Activated naive CD8-positive, alpha-beta T cell (primary cell): ENCODE results near the gene UBXN1.
"Not testable (repeated sequence)": the region's sequence is repeated elsewhere in the genome, so short reads cannot be mapped to it uniquely, and the experiment has no call there.

Source experiments
- H3K27ac Mint-ChIP-seq: one replicate; pipeline ENCODE4 v1.8.0; 2021; ENCODE audit warnings: mixed read lengths
- H3K27me3 Mint-ChIP-seq: one replicate; pipeline ENCODE4 v1.8.0; 2021; ENCODE audit warnings: mixed read lengths
- H3K36me3 Mint-ChIP-seq: one replicate; pipeline ENCODE4 v1.8.0; 2021; ENCODE audit warnings: mixed read lengths
- H3K4me1 Mint-ChIP-seq: one replicate; pipeline ENCODE4 v1.8.0; 2021; ENCODE audit warnings: low read depth, mixed read lengths
- H3K4me3 Mint-ChIP-seq: one replicate; pipeline ENCODE4 v1.8.0; 2021; ENCODE audit warnings: mild to moderate bottlenecking, mixed read lengths
- H3K9me3 Mint-ChIP-seq: one replicate; pipeline ENCODE4 v1.8.0; 2021; ENCODE audit warnings: low read depth, mixed read lengths

UBXN1 gene

DNA sequence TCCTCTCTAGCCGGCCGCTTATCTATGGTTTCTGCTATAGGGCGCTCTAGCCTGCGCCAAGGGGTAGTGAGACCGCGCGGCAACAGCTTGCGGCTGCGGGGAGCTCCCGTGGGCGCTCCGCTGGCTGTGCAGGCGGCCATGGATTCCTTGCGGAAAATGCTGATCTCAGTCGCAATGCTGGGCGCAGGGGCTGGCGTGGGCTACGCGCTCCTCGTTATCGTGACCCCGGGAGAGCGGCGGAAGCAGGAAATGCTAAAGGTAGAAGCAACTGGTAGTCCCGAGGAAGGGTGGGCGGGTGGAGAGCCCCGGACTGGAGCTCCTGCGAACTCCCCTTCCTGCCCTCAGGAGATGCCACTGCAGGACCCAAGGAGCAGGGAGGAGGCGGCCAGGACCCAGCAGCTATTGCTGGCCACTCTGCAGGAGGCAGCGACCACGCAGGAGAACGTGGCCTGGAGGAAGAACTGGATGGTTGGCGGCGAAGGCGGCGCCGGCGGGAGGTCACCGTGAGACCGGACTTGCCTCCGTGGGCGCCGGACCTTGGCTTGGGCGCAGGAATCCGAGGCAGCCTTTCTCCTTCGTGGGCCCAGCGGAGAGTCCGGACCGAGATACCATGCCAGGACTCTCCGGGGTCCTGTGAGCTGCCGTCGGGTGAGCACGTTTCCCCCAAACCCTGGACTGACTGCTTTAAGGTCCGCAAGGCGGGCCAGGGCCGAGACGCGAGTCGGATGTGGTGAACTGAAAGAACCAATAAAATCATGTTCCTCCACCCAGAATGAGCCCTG, 7.1 kb downstream of the UBXN1 start, which contains the start of the genes LBHD1 and UQCC3:
Gene LBHD1, minus strand, starts transcription at position 660 of the 782 bp plus-strand sequence. CDS start 2,236 bp downstream, outside the sequence.
Gene UQCC3, plus strand, starts transcription at position 66 of the 782 bp plus-strand sequence. Its CDS starts 73 bp downstream, at position 139.
- Mint-ChIP-seq H3K27me3 (no peaks in the 10 kb centered on the region), H3K9me3 (no peaks in the 10 kb centered on the region), H3K4me1 (peaks cover 55% of the 10 kb centered on the region), H3K36me3 (peaks cover 5% of the 10 kb centered on the region), H3K27ac (peak within 1 kb of the TSS; percentile 98), H3K4me3 (peak within 1 kb of the TSS; percentile 100)

DNA sequence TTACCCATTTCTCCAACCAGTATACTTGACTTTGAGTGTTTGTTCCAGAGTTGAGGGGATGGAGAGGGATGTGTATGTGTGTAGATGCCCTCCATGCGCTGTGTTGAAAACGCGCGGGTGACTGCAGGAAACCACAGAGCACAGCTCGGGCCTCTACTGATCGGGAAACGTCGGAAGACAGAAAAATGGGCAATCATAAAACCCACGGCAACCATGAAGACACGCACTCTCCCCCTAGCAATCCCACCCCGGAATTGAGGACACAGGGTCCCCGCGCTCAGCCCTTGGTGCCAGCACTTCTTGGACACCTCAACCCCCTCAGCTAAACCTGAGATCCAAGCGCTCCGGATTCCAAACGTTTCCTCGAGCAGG, 7.7 kb downstream of the UBXN1 start:
- peaks cover 55% of the 10 kb centered on the region for H3K4me1 Mint-ChIP-seq
- peaks cover 5% of the 10 kb centered on the region for H3K36me3 Mint-ChIP-seq
- peak overlapping the region; percentile 98 for H3K27ac Mint-ChIP-seq
- peak overlapping the region; percentile 100 for H3K4me3 Mint-ChIP-seq
- H3K9me3 Mint-ChIP-seq = no peaks in the 10 kb centered on the region
- no peaks in the 10 kb centered on the region for H3K27me3 Mint-ChIP-seq

DNA sequence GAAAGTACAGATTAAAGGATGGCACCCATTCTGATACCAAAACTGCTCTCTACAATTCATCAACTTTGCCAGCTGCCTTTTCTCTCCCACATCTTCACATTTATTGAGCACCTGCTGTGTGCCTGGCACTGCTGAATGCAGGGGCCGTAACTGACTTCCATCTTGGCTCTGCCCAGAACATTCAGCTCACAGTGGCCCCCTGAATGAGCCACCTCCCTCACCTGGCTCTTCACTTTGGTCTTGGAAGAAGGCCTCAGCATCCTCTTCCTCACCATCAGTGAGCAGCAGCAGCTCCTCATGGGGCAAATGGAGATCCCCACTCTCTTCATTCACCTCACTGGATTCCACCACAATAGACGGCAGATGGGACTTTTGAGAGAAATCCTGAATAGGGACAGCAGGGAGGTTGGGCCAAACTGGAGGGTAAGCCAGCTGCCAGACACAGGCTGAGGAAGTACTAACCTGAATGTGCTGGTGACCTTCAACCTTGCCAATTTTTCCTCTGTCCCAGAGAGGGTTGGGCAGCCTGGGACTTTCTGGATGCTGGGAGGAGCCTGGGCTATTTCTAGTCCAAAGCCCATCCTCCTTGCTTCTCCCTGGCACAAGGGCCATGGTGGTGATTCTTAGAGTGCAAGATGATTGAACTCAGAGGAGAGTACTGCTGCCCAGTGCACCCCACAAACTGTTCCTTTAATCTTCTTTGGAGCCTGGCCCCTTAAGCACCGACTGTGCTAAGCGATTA, 9.3 kb downstream of the UBXN1 start:
- peaks cover 5% of the 10 kb centered on the region for H3K36me3 Mint-ChIP-seq
- peak overlapping the region; percentile 100 for H3K4me3 Mint-ChIP-seq

DNA sequence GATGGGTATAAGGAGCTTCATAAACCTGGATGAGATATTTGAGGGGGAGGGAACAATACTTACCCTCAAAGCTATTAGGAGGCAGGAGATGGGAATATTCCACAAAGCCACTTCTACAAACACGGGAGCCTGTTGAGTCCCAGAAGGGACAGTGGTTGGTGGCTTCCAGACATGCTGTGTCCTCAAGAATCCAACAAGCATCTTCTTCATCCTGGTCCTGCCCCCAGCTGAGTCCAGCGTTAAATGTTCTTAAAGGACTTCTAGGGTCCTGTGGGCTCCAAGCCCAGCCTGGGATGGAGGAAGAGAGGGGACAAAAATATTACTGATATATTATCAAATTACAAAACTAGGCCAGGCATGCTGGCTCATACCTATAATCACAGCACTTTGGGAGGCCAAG, 11.4 kb downstream of the UBXN1 start:
- peak overlapping the region; percentile 96 for H3K4me3 Mint-ChIP-seq
- H3K36me3 Mint-ChIP-seq = peaks cover 7% of the 10 kb centered on the region
- H3K9me3 Mint-ChIP-seq = no peaks in the 10 kb centered on the region
- H3K27ac Mint-ChIP-seq = peak overlapping the region; percentile 66
- peaks cover 49% of the 10 kb centered on the region for H3K4me1 Mint-ChIP-seq
- no peaks in the 10 kb centered on the region for H3K27me3 Mint-ChIP-seq

More for the DNA sequence above, 9.3 kb downstream of the UBXN1 start:
- Mint-ChIP-seq H3K27me3 (no peaks in the 10 kb centered on the region), H3K27ac (peak overlapping the region; percentile 86), H3K9me3 (no peaks in the 10 kb centered on the region), H3K4me1 (peaks cover 49% of the 10 kb centered on the region)

DNA sequence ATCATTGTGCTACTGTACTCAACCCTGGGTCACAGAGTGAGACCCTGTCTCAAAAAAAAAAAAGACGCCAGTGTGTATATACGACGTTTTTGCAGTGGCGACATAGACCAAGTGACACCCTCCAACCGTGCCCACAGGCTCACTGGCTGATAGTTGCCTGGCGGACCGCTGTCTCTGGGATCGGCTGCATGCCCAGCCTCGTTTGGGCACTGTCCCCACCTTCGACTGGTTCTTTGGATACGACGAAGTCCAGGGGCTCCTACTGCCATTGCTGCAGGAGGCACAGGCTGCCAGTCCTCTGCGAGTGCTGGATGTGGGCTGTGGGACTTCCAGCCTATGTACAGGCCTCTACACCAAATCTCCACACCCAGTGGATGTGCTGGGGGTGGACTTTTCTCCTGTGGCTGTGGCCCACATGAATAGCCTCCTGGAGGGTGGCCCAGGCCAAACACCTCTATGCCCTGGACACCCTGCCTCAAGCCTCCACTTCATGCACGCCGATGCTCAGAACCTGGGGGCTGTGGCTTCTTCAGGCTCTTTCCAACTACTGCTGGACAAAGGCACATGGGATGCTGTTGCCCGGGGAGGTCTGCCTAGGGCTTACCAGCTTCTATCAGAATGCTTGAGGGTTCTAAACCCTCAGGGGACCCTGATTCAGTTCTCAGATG, 12.5 kb downstream of the UBXN1 start:
- peaks cover 7% of the 10 kb centered on the region for H3K36me3 Mint-ChIP-seq
- peak overlapping the region; percentile 97 for H3K27ac Mint-ChIP-seq
- no peaks in the 10 kb centered on the region for H3K9me3 Mint-ChIP-seq
- H3K4me1 Mint-ChIP-seq = peaks cover 44% of the 10 kb centered on the region
- no peaks in the 10 kb centered on the region for H3K27me3 Mint-ChIP-seq
- peak overlapping the region; percentile 96 for H3K4me3 Mint-ChIP-seq

DNA sequence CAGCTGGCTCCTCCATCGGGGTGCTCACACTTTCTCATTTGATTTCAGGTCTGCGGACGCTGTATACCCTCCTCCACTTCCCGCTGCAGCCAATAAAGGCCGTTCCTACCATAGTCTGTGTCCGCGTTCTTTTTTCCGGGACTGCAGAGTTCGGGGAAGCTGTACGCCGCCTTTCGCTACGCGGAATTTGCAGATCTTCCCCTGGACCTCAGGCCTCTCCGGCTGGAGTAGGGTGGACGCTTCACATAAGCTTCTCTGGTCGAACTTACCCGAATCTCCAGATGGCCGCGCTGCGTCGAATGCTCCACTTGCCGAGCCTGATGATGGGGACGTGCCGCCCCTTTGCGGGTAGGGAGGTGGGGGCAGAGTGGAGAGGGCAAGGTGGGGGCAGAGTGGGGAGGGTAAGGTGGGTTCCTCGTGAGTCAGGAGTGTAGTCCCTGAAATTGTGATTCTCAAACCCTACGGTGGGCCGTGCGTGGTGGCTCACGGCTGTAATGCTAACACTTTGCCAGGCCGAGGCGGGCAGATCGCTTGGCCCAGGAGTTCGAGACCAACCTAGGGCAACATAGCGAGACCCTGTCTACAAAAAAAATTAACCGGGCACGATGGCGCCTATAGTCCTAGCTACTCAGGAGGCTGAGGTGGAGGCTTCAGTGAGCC, 13.1 kb downstream of the UBXN1 start:
- H3K27me3 Mint-ChIP-seq = no peaks in the 10 kb centered on the region
- H3K9me3 Mint-ChIP-seq = no peaks in the 10 kb centered on the region
- H3K27ac Mint-ChIP-seq = peak overlapping the region; percentile 97
- H3K36me3 Mint-ChIP-seq = peaks cover 7% of the 10 kb centered on the region
- H3K4me3 Mint-ChIP-seq = peak overlapping the region; percentile 96
- H3K4me1 Mint-ChIP-seq = peaks cover 39% of the 10 kb centered on the region

DNA sequence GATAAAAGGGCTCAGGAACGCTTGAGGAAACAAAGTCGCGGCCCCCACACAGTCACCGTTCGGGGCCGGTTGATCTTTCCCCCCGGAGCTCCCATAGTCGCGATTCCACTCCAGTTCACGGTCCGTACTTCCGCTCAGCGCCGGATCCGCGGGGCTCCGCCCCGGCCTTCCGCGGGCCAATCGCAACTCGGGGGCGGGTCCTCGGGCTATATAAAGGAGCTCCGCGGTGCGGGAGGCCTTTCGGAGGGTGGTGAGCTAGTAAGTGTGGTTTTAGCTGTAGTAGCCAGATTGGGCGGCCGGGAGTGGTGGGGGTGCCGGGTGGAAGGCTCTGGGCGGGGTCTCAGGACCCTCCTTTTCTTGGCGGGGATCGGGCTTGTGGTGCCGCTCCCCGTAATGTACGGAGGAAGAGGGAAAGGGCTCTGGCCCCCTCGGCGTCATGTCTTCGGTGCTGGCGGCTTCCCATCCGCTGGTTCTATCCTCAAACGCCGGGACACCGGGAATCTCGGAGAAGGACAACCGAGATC, 13.7 kb downstream of the UBXN1 start, which contains the start of the genes C11orf98 and CSKMT:
Gene C11orf98, minus strand, starts transcription at position 136 of the 524 bp plus-strand sequence. Its CDS starts 41 bp downstream, at position 95.
Gene CSKMT, plus strand, starts transcription at position 238 of the 524 bp plus-strand sequence. CDS start 568 bp downstream, outside the sequence.
- Mint-ChIP-seq H3K4me3 (peak within 1 kb of the TSS; percentile 96), H3K4me1 (peaks cover 36% of the 10 kb centered on the region), H3K9me3 (no peaks in the 10 kb centered on the region), H3K27me3 (no peaks in the 10 kb centered on the region), H3K27ac (peak within 1 kb of the TSS; percentile 97), H3K36me3 (peaks cover 7% of the 10 kb centered on the region)

DNA sequence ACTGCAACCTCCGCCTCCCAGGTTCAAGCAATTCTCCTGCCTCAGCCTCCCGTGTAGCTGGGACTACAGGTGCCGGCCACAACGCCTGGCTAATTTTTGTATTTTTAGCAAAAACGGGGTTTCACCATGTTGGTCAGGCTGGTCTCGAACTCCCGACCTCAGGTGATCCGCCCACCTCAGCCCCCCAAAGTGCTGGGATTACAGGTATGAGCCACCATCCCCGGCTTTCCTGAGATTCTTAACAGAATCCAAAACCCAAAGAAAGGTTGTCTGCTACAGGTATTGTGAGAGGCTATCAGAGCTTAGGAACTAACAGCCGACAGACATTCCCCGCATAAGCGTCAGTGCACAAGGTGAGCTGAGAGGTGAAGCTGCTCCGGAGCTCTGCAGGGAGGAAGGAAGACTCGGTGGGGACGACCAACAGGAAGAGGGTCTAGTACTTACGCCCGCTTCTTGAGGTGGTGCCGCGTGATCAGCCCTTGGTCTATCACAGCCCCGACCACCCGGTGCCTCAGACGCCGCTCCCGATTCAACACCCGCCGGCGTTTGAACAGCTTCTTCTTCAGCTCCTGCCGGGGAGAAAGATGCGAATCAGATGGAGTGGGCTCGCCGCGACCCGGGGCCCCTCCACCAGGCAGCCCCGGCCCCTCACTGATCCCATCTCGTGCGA, 14.3 kb downstream of the UBXN1 start:
- no peaks in the 10 kb centered on the region for H3K27me3 Mint-ChIP-seq
- H3K4me1 Mint-ChIP-seq = peaks cover 31% of the 10 kb centered on the region
- H3K4me3 Mint-ChIP-seq = peak overlapping the region; percentile 96
- peak overlapping the region; percentile 97 for H3K27ac Mint-ChIP-seq
- no peaks in the 10 kb centered on the region for H3K9me3 Mint-ChIP-seq
- peaks cover 7% of the 10 kb centered on the region for H3K36me3 Mint-ChIP-seq

DNA sequence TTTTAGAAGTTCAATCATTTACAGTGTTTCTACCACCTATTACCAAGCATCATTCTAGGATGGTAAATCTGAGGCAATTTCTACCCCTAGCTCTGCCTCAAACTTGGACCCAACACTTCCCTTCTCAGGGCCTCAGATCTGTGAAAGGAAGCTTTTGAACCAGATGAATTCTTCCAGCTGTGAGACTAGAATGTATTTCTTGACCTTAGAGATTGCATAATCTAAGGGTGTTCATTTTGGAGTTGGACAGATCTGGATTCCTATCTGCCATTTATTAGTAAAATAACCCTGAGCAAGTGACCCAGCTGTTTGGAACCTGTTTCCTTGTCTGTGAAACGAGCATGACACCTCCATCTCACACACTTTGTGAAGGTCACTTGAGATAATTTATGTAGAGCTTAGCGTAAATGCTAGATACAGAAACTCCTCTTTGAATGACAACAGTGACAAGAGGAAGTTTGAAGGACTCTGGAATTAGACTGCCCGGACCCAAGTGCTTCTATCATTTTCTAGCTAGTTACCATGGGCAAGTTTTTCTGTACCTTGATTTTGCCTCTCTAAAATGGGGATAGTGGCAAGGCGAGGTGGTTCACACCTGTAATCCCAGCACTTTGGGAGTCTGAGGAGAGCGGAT, 22.0 kb downstream of the UBXN1 start:
- Mint-ChIP-seq H3K27me3 (no peaks in the 10 kb centered on the region), H3K4me1 (peaks cover 10% of the 10 kb centered on the region), H3K27ac (no peak overlapping the region), H3K36me3 (no peaks in the 10 kb centered on the region), H3K9me3 (no peaks in the 10 kb centered on the region), H3K4me3 (no peak overlapping the region)

DNA sequence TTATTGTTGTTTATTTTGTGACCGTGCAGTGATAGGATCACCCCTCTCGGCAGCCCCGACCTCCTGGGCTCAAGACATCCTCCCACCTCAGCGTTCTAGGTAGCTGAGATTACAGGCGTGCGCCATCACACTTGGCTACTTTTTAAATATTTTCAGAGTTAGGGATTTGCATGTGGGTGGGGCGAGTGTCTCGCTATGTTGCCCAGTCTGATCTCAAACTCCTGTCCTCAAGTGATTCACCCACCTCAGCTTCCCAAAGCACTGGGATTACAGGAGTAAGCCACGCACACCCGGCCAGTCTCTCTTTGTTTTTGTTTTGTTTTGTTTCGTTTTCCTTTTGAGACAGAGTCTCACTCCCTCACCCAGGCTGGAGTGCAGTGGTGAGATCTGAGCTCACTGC, 24.6 kb downstream of the UBXN1 start:
- no peaks in the 10 kb centered on the region for H3K9me3 Mint-ChIP-seq
- no peaks in the 10 kb centered on the region for H3K27me3 Mint-ChIP-seq
- no peaks in the 10 kb centered on the region for H3K36me3 Mint-ChIP-seq
- peak overlapping the region; percentile 53 for H3K4me3 Mint-ChIP-seq
- H3K27ac Mint-ChIP-seq = peak overlapping the region; percentile 77
- peaks cover 19% of the 10 kb centered on the region for H3K4me1 Mint-ChIP-seq

DNA sequence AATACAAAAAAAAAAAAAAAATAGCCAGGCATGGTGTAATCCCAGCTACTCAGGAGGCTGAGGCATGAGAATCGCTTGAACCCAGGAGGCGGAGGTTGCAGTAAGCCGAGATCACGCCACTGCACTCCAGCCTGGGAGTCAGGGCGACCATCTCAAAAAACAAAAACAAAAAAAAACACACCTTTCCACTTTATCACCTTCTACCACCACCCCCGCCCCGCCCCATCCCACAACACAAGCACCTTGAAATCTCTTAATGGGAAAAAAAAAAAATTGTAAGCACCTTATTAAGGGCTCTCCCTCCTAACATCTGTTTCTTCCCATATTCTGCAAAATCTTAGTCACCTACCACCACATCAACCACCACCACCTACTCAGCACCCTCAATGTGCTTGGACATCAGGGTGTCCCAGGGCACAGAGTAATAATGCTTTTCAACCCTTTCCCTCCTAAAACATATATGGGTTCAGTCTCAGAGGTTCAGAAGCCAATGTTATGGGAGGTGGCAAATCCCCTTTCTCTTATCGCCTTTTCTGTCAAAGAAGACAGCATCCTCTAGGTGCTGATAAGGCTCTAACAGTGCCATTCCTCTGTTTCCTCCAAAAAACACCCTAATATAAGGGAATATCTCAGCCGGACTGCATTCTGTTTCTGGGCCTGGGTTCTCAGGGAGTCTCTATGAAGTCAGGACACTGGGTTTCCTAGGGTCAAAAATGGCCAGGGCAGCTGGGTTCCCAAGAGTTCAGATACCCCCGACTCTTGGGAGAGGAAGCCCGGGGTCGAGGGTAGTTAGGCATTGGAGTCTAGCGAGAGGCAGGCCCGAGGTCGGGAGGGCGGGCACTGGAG, 26.5 kb downstream of the UBXN1 start:
- peaks cover 21% of the 10 kb centered on the region for H3K4me1 Mint-ChIP-seq
- no peaks in the 10 kb centered on the region for H3K36me3 Mint-ChIP-seq
- peak overlapping the region; percentile 99 for H3K4me3 Mint-ChIP-seq
- peak overlapping the region; percentile 91 for H3K27ac Mint-ChIP-seq
- no peaks in the 10 kb centered on the region for H3K9me3 Mint-ChIP-seq
- no peaks in the 10 kb centered on the region for H3K27me3 Mint-ChIP-seq

DNA sequence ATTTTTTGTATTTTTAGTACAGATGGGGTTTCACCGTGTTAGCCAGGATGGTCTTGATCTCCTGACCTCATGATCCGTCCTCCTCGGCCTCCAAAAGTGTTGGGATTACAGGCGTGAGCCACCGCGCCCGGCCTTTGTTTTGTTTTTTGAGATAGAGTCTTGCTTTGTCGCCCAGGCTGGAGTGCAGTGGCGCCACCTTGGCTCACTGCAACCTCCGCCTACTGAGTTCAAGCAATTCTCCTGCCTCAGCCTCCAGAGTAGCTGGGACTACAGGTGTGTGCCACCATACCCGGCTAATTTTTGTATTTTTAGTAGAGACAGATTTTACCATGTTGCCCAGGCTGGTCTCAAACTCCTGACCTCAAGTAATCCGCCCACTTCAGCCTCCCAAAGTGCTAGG, 28.6 kb downstream of the UBXN1 start:
- H3K4me1 Mint-ChIP-seq = peaks cover 29% of the 10 kb centered on the region
- H3K4me3 Mint-ChIP-seq, H3K36me3 Mint-ChIP-seq, H3K27ac Mint-ChIP-seq, H3K27me3 Mint-ChIP-seq, H3K9me3 Mint-ChIP-seq: not testable (repeated sequence)

DNA sequence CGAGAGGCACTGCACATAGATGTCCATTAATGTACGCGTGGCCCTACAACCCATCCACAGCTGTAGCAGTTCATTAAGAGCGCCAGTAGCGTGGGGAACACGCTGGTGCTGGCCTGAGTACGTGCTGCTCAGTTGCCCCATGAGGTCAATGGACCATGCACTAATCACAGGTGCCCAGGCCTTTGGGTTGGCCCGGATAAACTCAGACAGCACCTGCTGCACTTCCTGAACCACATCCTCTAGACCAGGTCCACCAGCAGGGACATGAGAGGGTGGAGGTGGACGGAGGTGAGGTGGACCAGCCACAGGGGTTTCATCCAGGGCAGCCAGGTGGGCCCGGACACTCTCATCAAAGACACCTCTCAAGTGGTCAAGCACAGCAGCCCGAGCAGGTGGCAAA, 29.4 kb downstream of the UBXN1 start:
- no peaks in the 10 kb centered on the region for H3K36me3 Mint-ChIP-seq
- no peaks in the 10 kb centered on the region for H3K9me3 Mint-ChIP-seq
- no peak overlapping the region for H3K4me3 Mint-ChIP-seq
- H3K27me3 Mint-ChIP-seq = no peaks in the 10 kb centered on the region
- peaks cover 34% of the 10 kb centered on the region for H3K4me1 Mint-ChIP-seq
- H3K27ac Mint-ChIP-seq = no peak overlapping the region
